Stimulated activated CD4-positive, alpha-beta T cell treated with anti-CD3 and anti-CD28 coated beads, Interleukin-15, amount 100 ng/mL, for 1 hour (primary cell): Measurements from ENCODE around the gene ETNK2.

Experiments used
- DNase-seq, 2 donors: peaks; one replicate each; pipeline ENCODE4 v3.0.0-alpha.2; 2020; ENCODE audit warnings: low read depth in 1 of 2, low spot score in 1 of 2

The ETNK2 gene, protein sequence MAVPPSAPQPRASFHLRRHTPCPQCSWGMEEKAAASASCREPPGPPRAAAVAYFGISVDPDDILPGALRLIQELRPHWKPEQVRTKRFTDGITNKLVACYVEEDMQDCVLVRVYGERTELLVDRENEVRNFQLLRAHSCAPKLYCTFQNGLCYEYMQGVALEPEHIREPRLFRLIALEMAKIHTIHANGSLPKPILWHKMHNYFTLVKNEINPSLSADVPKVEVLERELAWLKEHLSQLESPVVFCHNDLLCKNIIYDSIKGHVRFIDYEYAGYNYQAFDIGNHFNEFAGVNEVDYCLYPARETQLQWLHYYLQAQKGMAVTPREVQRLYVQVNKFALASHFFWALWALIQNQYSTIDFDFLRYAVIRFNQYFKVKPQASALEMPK

DNA sequence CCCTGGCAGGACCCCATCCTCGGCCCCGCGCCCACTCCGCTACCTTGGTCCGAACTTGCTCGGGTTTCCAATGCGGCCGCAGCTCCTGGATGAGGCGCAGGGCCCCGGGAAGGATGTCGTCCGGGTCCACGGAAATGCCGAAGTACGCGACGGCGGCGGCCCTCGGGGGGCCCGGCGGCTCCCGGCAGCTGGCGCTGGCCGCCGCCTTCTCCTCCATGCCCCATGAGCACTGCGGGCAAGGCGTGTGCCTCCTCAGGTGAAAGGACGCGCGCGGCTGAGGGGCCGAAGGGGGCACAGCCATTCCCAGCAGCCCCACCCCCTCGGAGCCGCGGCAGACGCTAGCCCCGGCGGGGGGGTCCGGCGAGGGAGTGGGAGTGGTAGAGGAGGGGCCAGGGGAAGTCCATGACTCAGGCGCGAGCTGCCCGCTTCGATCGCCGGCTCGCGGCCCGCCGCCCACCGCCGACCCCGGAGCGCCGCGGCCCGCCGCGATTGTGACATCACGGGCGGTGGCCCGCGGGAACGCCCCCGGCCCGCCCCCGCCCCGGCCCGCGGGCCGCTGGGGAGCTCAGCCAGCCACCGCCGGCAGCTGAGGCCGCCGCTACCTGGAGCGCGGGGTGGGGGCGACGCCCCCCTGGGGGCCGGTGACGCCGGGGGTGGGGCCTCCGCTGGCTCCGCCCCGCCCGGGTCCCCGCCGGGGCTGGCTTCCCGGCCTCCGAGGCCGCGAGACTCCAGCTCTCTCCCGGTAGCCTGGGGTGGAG, at the start of gene ETNK2:
ETNK2 (minus strand) TSS at position 493 of the 758 bp plus-strand sequence; CDS start at position 301, 192 bp downstream.
- DNase-seq: peak; percentile 24 to 39

- DNase-seq: no peak
Observed at GRCh38 chr1:204201348-204202040, 49.6 kb upstream of the ETNK2 start.

DNA sequence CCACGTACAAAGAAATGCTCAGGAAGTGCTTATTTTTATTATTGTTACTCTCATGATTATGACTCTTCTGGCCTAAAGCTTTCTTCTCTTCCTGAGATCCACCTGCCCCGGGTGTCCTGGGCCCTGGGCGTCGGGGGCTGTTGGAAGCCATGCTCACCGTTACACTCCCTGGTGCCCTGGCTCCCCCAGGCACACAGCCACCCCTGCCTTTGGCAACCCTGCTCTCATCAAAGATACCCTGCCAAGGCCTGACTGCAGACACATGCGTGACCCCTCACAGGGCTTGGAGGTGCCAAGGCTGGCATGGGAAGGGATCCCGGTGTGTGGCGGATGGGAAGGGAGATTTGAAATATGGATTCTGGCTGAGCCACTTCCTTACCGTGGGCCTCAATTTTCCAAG, 47.7 kb upstream of the ETNK2 start:
- no peak for DNase-seq

DNA sequence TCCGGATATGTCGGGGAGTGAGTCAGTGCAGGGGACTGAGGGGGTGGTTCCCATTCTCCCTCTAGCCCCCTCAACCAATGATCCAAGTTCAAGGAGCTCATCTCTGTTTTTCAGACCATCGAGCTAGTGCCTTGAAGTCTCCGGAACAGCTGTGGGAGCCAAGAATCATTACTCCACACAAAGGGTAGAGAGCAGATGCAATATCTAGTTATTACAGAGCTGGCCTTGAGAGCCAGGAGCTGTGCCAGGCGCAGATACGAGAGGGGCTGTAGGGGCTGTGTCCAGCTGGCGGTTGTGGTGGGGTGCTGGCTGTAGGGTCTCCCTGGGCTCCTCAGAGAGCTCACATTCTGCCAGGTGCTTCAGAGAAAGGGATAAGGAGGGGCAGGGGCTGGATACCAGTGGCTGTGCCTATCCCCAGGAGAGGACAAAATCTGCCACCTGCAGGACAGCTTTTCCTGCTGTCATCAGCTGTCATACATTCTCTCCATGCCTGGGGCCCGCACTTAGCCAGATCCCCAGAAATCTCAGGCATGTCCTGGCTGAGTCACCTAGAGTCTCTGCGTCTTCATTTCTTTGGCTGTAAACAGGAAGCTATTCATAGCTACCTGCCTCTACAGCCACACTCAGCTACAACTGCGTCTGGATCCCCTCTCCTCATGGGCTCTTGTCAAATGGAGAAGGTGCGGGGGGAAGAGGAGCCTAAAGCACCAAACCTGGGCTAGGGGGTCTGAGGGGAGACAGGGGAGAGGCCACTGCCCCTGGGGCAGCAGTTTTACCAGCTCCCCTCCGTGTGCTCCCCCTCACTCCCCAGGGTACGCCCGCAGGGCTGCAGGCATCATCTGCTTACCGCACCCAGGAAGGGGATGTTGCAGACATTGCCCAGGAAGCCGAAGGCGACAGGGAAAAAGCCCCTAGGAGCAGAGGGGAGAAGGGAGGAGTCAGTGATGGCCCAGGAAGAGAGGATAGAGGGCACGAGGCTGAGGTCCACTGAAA, 46.8 kb upstream of the ETNK2 start:
- no peak for DNase-seq

DNA sequence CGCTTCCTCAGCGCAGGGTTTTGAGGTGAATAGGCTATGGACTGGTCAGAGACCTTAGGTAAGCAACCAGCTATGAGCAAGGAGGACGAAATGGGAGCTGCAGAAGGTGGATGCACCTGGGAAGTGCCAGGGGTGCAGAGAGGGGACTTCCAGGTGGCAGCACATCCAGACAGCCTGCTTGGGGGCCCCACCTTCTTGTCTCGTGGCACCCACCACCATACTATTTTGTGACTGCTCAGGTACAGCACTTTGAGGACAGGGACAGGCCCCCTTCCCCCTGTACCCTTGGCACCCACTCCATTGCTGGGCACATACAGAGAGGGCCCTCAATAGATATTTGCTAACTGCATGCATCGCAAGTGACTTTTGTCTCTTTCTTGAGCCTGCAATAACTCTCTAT, 45.2 kb upstream of the ETNK2 start:
- DNase-seq: no peak

DNA sequence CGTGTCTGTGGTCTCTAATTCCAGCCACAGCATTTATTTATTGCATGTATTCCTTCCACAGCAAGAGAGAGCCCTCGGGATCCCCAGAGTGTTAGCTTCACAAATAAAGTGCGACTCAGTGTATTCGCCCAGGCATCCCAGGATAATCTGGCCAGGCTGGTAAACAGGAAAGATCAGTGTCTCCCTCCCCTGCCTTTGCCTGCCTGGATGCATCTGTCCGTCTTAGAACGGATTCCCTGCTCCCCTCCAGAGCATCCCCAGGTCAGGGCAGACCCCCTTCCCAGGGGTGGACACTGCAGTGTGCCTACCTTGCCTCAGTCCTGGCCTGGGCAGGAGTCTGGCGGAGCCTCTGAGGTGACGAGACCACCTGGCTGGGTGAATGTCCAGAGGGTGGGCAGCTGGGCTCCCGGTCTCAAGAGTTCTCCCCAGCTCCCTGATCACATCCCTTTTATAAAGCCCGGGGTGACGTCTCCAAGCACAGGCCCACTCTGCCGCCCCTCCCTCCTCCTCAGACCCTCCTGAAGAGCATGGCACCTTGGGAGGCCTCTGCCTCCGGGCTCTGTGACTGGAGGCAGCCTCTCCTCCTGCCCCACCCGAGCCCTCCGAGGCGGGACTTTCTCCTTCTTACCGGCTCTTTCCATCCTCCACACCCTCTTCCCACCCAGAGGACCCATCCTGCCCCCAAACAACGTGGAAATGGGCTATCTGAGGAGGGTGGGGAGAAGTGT, 44.4 kb upstream of the ETNK2 start, which contains the start of gene KISS1:
KISS1 (minus strand) TSS at position 424 of the 728 bp plus-strand sequence. CDS start 3,615 bp downstream, outside the sequence.
- DNase-seq: no peak

DNA sequence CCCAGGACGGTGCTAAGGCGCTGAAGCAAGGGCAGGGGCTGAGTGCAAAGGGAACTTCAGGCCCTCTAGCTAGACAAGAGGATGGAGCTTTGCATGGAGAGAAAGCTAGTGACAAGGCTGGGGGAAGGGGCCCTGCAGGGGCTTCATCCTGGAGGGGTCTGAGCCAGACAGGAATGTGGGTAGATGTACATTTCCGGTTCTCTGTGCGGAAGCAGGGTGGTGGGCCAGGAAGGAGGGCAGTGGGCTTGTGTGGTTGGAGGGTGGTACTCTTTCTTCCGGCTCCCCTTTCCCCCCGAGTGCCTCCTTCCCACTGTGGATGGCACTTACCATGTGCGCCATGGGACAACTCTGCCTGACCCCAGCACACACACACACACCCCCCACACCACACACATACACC, 42.9 kb upstream of the ETNK2 start:
- no peak for DNase-seq

- DNase-seq: no peak
Observed at GRCh38 chr1:204194080-204194479, 42.2 kb upstream of the ETNK2 start.

- no peak for DNase-seq
Observed at GRCh38 chr1:204192589-204193352, 40.9 kb upstream of the ETNK2 start.

- no peak for DNase-seq
Observed at GRCh38 chr1:204192046-204192445, 40.2 kb upstream of the ETNK2 start.

DNA sequence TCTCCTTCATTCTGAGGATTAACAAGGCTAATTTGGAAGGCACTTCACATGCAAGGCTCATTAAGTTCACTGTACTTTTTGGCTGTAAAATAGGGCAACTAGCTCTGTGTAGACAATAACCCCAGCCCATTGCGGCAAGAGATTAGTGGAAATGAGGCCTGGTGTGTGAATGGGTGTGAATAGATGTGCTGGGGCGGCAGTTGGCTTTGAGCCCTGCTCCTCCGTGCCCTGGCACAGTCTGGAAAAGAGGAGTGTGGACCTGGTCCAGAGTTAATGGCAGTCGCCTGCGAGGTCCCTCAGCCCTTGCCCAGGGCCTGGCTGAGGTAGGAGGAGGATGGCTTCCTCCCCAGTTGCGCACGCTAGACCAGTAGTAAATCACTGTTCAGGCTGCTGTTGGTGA, 39.6 kb upstream of the ETNK2 start:
- DNase-seq: no peak

DNA sequence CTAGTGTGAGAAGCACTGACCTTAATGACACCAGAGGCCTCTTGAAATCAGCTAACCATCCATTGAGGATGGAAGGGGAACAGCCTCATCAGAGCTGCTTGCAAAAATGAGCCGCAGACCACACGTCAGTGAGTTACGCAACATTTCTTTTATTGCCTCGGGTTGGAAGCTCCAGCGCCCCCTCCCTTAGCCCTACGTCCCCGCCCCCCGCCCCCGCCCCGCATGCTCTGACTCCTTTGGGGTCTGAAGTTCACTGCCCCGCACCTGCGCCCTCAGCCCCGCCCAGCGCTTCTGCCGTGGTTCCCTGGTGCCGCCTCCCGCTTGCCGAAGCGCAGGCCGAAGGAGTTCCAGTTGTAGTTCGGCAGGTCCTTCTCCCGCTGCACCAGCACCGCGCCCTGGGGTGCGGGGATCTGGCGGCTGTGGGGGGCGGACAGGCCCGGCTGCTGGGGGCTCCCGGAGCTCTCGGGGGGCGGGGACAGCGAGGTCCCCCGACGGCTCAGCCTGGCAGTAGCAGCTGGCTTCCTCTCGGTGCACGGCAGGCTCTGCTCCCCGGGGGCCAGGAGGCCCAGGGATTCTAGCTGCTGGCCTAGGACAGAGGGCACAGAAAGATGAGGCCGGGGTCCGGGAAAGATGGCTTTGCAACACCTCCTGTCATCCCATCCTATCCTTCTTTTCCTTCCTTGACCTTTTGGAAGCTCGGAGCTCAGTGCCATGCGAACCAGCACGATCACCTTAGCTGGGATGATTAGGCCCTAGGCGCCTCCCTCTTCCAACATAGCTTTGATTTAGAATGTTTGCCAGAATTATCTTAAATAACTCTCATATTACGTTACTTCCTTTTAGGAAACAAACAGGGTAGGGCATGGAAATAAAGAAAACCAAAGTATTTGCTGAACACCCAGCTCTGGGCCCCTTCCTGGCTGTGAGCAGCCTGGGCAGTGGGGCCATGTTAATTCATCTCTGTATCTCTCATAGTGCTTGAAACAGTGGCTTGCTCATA, 38.7 kb upstream of the ETNK2 start:
- DNase-seq: no peak

DNA sequence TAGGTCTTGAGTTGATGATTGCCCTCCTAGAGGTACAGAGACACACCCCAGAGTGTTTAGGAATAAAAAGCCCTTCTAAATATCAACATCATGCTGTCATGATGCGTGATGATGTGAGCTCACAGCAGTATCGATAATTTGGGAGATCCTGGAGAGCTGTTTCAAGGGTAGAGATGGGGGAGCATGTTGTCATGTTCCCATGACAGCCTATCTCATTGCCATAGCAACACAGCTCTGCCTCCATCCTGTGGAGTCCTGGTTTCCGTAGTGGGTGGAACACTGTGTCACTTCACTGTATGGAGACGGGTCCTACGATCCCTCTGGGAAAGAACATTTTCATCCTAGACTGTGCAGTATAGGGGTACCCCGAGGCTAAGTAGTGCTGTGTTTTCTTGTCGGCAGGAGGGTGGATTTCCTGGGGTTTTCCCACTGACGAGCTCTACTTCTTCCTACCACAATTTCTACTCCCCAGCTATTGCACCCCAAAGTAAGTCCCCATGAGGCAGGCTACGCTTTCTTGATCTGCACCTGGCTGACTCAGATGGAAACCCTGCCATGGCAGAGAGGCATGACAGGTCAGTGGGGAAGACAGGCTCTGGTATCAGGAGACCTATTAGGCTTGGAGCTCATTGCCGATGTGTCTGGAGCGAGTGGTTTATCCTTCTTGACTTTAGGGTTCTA, 37.3 kb upstream of the ETNK2 start:
- DNase-seq: no peak

DNA sequence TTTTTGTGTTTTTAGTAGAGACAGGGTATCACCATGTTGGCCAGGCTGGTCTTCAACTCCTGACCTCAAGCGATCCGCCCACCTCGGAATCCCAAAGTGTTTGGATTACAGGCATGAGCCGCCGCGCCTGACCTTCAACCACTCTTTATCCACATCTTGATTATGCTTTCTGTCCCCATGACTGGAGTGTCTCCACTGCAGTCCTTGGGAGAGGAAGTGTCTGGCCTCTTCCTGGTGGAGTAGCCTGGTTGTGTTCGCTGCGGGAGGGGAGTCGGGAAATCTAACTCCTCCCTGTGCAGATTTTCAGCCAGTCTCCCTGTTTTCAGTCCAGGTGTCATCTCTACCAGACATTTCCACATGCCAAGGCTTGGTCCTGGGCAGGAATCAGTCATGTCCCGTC, 34.8 kb upstream of the ETNK2 start:
- no peak for DNase-seq

GRCh38 chr1:204181116-204181515, 29.3 kb upstream of the ETNK2 start:
- no peak for DNase-seq

DNA sequence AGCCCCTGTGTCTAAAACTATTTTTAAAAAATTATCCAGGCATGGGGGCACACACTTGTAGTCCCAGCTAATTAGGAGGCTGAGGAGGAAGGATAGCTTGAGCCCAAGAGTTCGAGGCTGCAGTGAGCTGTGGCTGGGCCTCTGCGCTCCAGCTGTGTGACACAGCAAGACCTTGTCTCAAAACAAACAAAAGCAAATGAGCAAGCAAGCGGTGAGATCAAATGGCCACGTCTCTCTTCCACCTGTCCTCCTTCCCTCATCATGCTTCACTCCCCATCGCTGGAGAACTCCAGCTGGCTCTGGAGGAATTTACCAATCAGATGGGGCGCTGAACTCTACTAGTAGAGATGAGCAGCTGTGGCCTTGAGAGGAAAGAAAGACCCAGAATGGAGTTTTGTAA, 28.3 kb upstream of the ETNK2 start:
- DNase-seq: no peak
